ENCODE results near the gene SH2D7.

DNA sequence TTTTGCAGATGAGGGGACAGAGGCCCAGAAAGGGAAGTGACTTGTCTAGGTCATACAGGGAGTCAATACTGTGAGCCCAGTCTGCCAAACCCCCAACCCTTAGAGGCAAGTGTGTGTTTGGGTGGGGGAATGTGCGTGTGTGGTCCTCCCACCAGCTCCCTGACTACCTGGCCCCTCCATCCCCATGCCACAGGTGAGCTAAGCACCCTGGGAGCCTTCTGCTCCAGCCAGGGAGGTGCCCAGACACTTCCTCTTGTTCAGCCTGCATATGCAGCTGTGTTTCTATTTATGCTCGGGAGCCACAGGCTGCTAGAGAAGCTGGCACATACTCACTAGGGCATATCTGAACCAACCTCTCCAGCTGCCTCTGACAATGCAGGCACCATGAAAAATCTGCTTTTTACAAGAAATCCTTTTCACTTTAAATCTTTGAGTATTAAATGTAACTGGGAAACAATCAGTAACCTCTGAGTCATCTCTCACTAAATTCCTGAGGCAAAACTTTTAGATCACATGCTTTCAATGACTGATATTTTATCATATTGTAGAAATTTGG lies 35.6 kb upstream of the SH2D7 start:
- TF ChIP-seq, protein P1, sequence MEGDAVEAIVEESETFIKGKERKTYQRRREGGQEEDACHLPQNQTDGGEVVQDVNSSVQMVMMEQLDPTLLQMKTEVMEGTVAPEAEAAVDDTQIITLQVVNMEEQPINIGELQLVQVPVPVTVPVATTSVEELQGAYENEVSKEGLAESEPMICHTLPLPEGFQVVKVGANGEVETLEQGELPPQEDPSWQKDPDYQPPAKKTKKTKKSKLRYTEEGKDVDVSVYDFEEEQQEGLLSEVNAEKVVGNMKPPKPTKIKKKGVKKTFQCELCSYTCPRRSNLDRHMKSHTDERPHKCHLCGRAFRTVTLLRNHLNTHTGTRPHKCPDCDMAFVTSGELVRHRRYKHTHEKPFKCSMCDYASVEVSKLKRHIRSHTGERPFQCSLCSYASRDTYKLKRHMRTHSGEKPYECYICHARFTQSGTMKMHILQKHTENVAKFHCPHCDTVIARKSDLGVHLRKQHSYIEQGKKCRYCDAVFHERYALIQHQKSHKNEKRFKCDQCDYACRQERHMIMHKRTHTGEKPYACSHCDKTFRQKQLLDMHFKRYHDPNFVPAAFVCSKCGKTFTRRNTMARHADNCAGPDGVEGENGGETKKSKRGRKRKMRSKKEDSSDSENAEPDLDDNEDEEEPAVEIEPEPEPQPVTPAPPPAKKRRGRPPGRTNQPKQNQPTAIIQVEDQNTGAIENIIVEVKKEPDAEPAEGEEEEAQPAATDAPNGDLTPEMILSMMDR (IDR thresholded peaks at IDR 0.05): no peak
- TF ChIP-seq EZH2 (IDR thresholded peaks at IDR 0.05): no peak
- TF ChIP-seq EZH2phosphoT487 (IDR thresholded peaks at IDR 0.05): no peak

Data from neural progenitor cell (in vitro differentiated cells).